Adrenal gland (tissue), 5 donors: Measurements from ENCODE around the gene UBE2E1.

Experiments used
- CTCF ChIP-seq, 6 experiments: fragments of 450-650 bp in 4 of 6; fragments of 200-600 bp in 2 of 6; sonication (generic) in 1 of 6; IDR thresholded peaks; 1 replicate in 5 of 6; 2 replicates in 1 of 6; pipeline versions ENCODE4 v1.5.1 to v1.8.0; 2016 to 2021; ENCODE audit warnings: antibody characterized with exemption in 6 of 6, mild to moderate bottlenecking in 2 of 6, moderate library complexity in 1 of 6
- POLR2A ChIP-seq, 2 donors: fragments of 450-650 bp; IDR thresholded peaks; one replicate each; pipeline ENCODE4 v1.6.1; 2017; ENCODE audit warnings: antibody characterized with exemption in 2 of 2, mild to moderate bottlenecking in 2 of 2, moderate library complexity in 1 of 2
- donor health status: DM: no; HTN: no; CAD: no.

DNA sequence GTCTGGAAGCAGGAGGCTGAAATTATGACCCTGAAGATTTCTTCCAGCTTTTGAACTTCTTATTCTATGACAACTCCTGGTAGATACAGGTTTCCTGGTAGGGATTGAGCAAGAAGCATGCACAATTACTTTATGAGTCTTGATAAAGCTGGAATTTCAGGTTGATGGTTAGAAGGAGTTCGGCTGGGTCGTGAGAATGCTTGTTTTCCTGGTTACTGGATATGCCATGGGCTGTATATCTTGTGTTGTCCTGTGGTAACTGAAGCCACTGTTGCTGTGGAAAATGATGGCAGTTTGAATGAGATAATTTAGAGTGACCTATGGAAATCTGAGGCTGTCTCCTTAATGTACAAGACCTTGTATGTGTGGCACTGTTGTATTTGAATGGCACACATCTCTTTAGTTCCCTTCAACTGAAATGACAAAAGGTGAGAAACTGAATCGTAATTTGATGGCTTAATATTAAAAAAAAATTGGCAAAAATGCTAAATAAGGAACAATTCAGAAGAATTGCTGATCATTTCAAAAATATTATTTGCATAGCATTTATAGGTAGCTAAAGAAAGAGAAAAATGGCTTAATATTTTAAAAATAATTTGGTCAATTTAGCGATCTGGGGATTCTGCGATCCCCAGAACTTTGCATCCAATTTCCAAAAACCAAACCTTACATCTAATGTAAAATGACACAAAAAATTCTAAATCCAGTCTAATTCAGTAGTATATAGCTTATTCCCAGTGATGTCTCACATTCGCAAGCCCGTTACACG lies 1.1 kb upstream of the UBE2E1 start:
- TF ChIP-seq CTCF (IDR thresholded peaks at IDR 0.05) = no peak
- no peak for TF ChIP-seq POLR2A (IDR thresholded peaks at IDR 0.05)
